RPMI8226 (cell line): ENCODE data around the gene RPP25.
"Not testable (repeated sequence)": the region's sequence is repeated elsewhere in the genome, so short reads cannot be mapped to it uniquely, and the experiment has no call there.

Experiments
- DNase-seq: peaks from one replicate; pipeline ENCODE4 v3.0.0-alpha.2; 2015

Gene RPP25

GRCh38 chr15:74962219-74962618, 5.6 kb upstream of the RPP25 start:
- DNase-seq: no peak

GRCh38 chr15:74961616-74962015, 5.0 kb upstream of the RPP25 start:
- DNase-seq: no peak

GRCh38 chr15:74960995-74961588, 4.5 kb upstream of the RPP25 start:
- no peak for DNase-seq

- peak; percentile 69 for DNase-seq
These were observed 3.7 kb upstream of the RPP25 start for GRCh38 chr15:74960286-74960685.

- DNase-seq: no peak
These were observed 3.0 kb upstream of the RPP25 start for GRCh38 chr15:74959586-74959939.

- DNase-seq: no peak
These were observed 2.5 kb upstream of the RPP25 start for GRCh38 chr15:74958908-74959585.

GRCh38 chr15:74958320-74958907, 1.8 kb upstream of the RPP25 start:
- no peak for DNase-seq

- DNase-seq: no peak
These were observed 984 bp upstream of the RPP25 start for GRCh38 chr15:74957476-74958035.

- DNase-seq: peak; percentile 89
These were observed 550 bp downstream of the RPP25 start for GRCh38 chr15:74955796-74956647.

GRCh38 chr15:74955017-74955416, 1.6 kb downstream of the RPP25 start:
- DNase-seq: peak; percentile 4

- no peak for DNase-seq
These were observed 2.1 kb downstream of the RPP25 start for GRCh38 chr15:74954515-74954914.

- DNase-seq: no peak
These were observed 5.6 kb downstream of the RPP25 start for GRCh38 chr15:74951006-74951405.

- peak; percentile 85 for DNase-seq
These were observed 6.3 kb downstream of the RPP25 start for GRCh38 chr15:74950078-74950908.

GRCh38 chr15:74937590-74938371, 18.8 kb downstream of the RPP25 start, which contains the start of gene COX5A:
Gene COX5A (minus strand): TSS chr15:74938073. CDS start chr15:74938014, 59 bp downstream.
- DNase-seq: peak; percentile 99

GRCh38 chr15:74937272-74937589, 19.3 kb downstream of the RPP25 start:
- no peak for DNase-seq

GRCh38 chr15:74935193-74935592, 21.4 kb downstream of the RPP25 start:
- DNase-seq: not testable (repeated sequence)

GRCh38 chr15:74933573-74933972, 23.0 kb downstream of the RPP25 start:
- DNase-seq: no peak

GRCh38 chr15:74928771-74929198, 27.8 kb downstream of the RPP25 start:
- no peak for DNase-seq

GRCh38 chr15:74924525-74924924, 32.0 kb downstream of the RPP25 start:
- no peak for DNase-seq

- DNase-seq: no peak
These were observed 36.1 kb downstream of the RPP25 start for GRCh38 chr15:74920456-74920855.

- DNase-seq: no peak
These were observed 38.9 kb downstream of the RPP25 start for GRCh38 chr15:74917676-74918075.
